Measurements from ENCODE around the gene DEFB129. TPM values are rescaled to one million over a fixed set of nuclear protein-coding genes. Genes with fewer than 3 reads are reported as not detected.

DEFB129 gene
- total RNA-seq, 1 experiment from 2014 or later = not detected

DNA sequence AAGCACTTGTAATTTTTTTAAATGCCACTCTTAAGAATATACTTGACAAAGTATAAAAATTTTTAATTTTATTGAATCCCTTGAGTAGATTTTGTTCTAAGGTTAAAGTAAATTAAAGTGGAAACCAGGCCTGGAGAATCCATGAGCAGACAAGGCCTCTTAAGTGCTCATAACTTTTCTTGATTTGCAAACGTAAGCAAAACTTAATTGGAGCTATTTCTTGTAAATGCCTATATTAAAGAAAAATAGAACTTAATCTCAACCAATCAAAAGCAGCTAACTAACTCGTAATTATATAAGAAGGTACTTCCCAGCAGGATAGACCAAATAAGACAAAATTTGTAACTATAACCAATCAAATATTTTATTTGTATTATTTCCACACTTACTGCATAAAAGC is 12.7 kb upstream of the DEFB129 start:
- Mint-ChIP-seq H3K27ac (ENCODE audit: unreplicated experiment) (no peak overlapping the region), H3K36me3 (ENCODE audit: insufficient read depth, unreplicated experiment) (no peaks in the 10 kb centered on the region), H3K4me3 (ENCODE audit: low read depth, unreplicated experiment) (no peak overlapping the region), H3K27me3 (ENCODE audit: unreplicated experiment) (peaks cover 60% of the 10 kb centered on the region), H3K9me3 (ENCODE audit: low read depth, unreplicated experiment) (no peaks in the 10 kb centered on the region), H3K4me1 (ENCODE audit: low read depth, unreplicated experiment) (no peaks in the 10 kb centered on the region)
- CTCF ChIA-PET = no interaction called here
- TF ChIP-seq, protein P1, sequence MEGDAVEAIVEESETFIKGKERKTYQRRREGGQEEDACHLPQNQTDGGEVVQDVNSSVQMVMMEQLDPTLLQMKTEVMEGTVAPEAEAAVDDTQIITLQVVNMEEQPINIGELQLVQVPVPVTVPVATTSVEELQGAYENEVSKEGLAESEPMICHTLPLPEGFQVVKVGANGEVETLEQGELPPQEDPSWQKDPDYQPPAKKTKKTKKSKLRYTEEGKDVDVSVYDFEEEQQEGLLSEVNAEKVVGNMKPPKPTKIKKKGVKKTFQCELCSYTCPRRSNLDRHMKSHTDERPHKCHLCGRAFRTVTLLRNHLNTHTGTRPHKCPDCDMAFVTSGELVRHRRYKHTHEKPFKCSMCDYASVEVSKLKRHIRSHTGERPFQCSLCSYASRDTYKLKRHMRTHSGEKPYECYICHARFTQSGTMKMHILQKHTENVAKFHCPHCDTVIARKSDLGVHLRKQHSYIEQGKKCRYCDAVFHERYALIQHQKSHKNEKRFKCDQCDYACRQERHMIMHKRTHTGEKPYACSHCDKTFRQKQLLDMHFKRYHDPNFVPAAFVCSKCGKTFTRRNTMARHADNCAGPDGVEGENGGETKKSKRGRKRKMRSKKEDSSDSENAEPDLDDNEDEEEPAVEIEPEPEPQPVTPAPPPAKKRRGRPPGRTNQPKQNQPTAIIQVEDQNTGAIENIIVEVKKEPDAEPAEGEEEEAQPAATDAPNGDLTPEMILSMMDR (IDR thresholded peaks at IDR 0.05; ENCODE audit: unreplicated experiment) = no peak
- intact Hi-C loops (cut with micrococcal nuclease; ENCODE audit: unreplicated experiment) = no loop called here
- DNase-seq = no peak
- BruUV-seq (replicated peaks) = no TSS peak

DNA sequence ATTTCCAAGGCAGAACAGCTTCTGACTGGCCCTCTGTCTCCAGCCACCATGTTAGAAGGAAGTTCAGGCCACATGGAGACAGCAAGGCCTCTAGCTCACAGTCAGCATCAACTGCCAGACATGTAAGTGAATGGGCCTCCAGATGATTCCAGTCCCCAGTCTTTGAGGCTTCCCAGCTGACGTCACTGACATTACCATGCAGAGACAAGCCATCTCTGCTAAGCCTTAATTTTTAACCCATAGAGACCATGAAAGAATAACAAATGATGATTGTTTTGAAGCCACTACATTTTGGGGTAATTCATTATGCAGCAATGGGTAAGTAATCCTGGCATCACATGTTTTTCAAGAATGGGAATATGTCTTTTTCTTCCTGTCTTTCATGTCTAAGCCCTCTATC is 11.3 kb upstream of the DEFB129 start:
- BruUV-seq (replicated peaks) = no TSS peak
- no peaks in the 10 kb centered on the region for H3K9me3 Mint-ChIP-seq (ENCODE audit: low read depth, unreplicated experiment)
- intact Hi-C loops (cut with micrococcal nuclease; ENCODE audit: unreplicated experiment) = no loop called here
- no peaks in the 10 kb centered on the region for H3K36me3 Mint-ChIP-seq (ENCODE audit: insufficient read depth, unreplicated experiment)
- TF ChIP-seq, protein P1 (IDR thresholded peaks at IDR 0.05; ENCODE audit: unreplicated experiment) = no peak
- DNase-seq = no peak
- CTCF ChIA-PET = no interaction called here
- no peak overlapping the region for H3K27ac Mint-ChIP-seq (ENCODE audit: unreplicated experiment)
- H3K4me3 Mint-ChIP-seq (ENCODE audit: low read depth, unreplicated experiment) = no peak overlapping the region
- peaks cover 74% of the 10 kb centered on the region for H3K27me3 Mint-ChIP-seq (ENCODE audit: unreplicated experiment)
- H3K4me1 Mint-ChIP-seq (ENCODE audit: low read depth, unreplicated experiment) = no peaks in the 10 kb centered on the region

DNA sequence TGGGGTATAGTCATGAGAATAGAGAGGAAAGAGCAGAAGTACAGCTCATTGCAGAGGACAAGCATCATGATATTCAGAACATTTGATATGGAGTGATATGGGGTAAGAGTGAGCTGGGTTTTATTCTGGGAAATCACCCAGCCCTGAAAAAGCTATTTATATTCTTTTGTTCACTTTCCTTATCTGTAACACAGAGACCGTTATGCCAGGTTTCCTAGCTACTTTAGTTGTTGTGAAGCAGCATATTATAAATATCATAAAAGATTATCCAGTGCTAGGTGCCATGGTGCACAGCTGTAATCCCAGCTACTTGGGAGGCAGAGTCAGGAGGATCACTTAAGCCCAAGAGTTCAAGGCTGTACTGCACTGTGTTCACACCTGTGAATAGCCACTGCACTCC is 9.8 kb upstream of the DEFB129 start:
- BruUV-seq (replicated peaks) = no TSS peak
- Mint-ChIP-seq H3K27me3 (ENCODE audit: unreplicated experiment) (peaks cover 76% of the 10 kb centered on the region), H3K36me3 (ENCODE audit: insufficient read depth, unreplicated experiment) (no peaks in the 10 kb centered on the region), H3K4me3 (ENCODE audit: low read depth, unreplicated experiment) (no peak overlapping the region), H3K9me3 (ENCODE audit: low read depth, unreplicated experiment) (no peaks in the 10 kb centered on the region), H3K4me1 (ENCODE audit: low read depth, unreplicated experiment) (no peaks in the 10 kb centered on the region), H3K27ac (ENCODE audit: unreplicated experiment) (no peak overlapping the region)
- intact Hi-C loops (cut with micrococcal nuclease; ENCODE audit: unreplicated experiment) = no loop called here
- TF ChIP-seq, protein P1 (IDR thresholded peaks at IDR 0.05; ENCODE audit: unreplicated experiment) = no peak
- no peak for DNase-seq
- CTCF ChIA-PET = interaction anchor here (0.6 kb wide), 1 partner anchor 112 kb away, joined by 4 read pairs; no protein-coding TSS in a partner anchor

DNA sequence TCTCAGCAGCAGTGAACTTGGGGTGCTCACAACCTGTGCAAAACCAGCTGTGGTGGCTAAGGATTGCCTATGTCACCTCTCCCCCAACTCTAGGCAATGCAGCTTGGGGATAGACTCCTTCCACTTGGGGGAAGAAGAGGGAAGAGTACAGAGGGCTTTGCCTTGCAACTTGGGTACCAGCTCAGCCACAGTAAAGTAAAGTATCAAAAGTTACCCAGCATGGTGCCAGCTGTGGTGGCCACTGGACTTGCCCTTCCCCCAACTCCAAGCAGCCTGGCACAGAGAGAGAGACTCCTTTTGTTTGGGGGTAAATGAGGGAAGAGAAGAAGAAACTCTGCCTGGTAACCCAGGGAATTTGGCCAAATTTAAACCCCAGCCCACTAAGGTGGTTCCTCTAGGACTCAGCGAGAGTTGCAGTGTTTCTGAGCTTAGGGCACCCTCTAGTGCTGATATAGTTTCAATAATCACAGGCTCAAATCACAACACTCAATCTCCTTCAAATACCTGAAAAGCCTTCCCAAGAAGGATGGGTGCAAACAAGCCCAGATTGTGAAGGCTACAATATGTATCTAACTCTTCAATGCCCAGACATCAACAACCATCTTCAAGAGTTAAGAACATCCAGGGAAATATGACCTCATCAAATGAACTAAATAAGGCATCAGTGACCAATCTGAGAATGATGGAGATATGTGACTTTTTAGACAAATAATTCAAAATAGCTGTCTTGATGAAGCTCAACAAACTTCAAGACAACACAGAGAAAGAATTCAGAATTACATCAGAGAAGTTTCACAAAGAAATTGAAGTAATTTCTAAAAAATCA is 7.6 kb upstream of the DEFB129 start:
- Mint-ChIP-seq H3K27me3 (ENCODE audit: unreplicated experiment) (peaks cover 81% of the 10 kb centered on the region), H3K4me3 (ENCODE audit: low read depth, unreplicated experiment) (no peak overlapping the region), H3K4me1 (ENCODE audit: low read depth, unreplicated experiment) (no peaks in the 10 kb centered on the region), H3K9me3 (ENCODE audit: low read depth, unreplicated experiment) (no peaks in the 10 kb centered on the region), H3K27ac (ENCODE audit: unreplicated experiment) (no peak overlapping the region), H3K36me3 (ENCODE audit: insufficient read depth, unreplicated experiment) (no peaks in the 10 kb centered on the region)
- intact Hi-C loops (cut with micrococcal nuclease; ENCODE audit: unreplicated experiment) = no loop called here
- BruUV-seq (replicated peaks) = no TSS peak
- TF ChIP-seq, protein P1 (IDR thresholded peaks at IDR 0.05; ENCODE audit: unreplicated experiment) = no peak
- CTCF ChIA-PET = interaction anchor here (1.0 kb wide), 1 partner anchor 111 kb away, joined by 4 read pairs; no protein-coding TSS in a partner anchor
- peak; percentile 23 for DNase-seq

Measured in Calu3 (cell line).